MM.1S (cell line): ENCODE measurements around the gene AFAP1.

Experiments used
- DNase-seq: peaks from one replicate; pipeline ENCODE4 v3.0.0-alpha.2; 2015
- H2AFZ ChIP-seq: fragments of 300-600 bp; sonication (generic); 2 replicates; pipeline ENCODE4 v1.6.0; 2016; ENCODE audit warnings: antibody characterized with exemption, low read length
- H3F3A ChIP-seq: fragments of 300-600 bp; sonication (generic); 2 replicates; pipeline ENCODE4 v1.6.1; 2016; ENCODE audit warnings: mild to moderate bottlenecking, antibody characterized with exemption, low read length, moderate library complexity, mixed read lengths; ENCODE audit not compliant: insufficient read depth
- H3K27ac ChIP-seq: fragments of 300-600 bp; sonication (generic); 2 replicates; pipeline ENCODE4 v1.5.1; 2016; ENCODE audit warnings: mild to moderate bottlenecking, low read length
- H3K27me3 ChIP-seq: fragments of 300-600 bp; sonication (generic); replicated peaks from 2 replicates; pipeline ENCODE4 v1.6.0; 2016; ENCODE audit warnings: low read length; ENCODE audit not compliant: insufficient read depth
- H3K36me3 ChIP-seq: fragments of 300-600 bp; sonication (generic); replicated peaks from 2 replicates; pipeline ENCODE4 v1.6.1; 2016; ENCODE audit warnings: mild to moderate bottlenecking, low read length, mixed read lengths; ENCODE audit not compliant: insufficient read depth
- H3K4me1 ChIP-seq: fragments of 300-600 bp; sonication (generic); 2 replicates; pipeline ENCODE4 v1.6.1; 2016; ENCODE audit warnings: low read length, mixed read lengths
- H3K4me2 ChIP-seq: fragments of 300-600 bp; sonication (generic); 2 replicates; pipeline ENCODE4 v1.6.0; 2016; ENCODE audit warnings: low read depth, low read length
- H3K4me3 ChIP-seq: fragments of 300-600 bp; sonication (generic); 2 replicates; pipeline ENCODE4 v1.5.1; 2016; ENCODE audit warnings: low read length, mixed read lengths
- H3K79me2 ChIP-seq: fragments of 300-600 bp; sonication (generic); 2 replicates; pipeline ENCODE4 v1.6.1; 2016; ENCODE audit warnings: mixed run types, low read length, mixed read lengths
- H3K9ac ChIP-seq: fragments of 300-600 bp; sonication (generic); 2 replicates; pipeline ENCODE4 v1.6.1; 2016; ENCODE audit warnings: low read length, mixed read lengths
- H3K9me2 ChIP-seq: fragments of 300-600 bp; sonication (generic); replicated peaks from 2 replicates; pipeline ENCODE4 v1.6.1; 2016; ENCODE audit warnings: mild to moderate bottlenecking, low read length, mixed read lengths; ENCODE audit not compliant: insufficient read depth
- H3K9me3 ChIP-seq: fragments of 300-600 bp; sonication (generic); replicated peaks from 2 replicates; pipeline ENCODE4 v1.6.1; 2016; ENCODE audit warnings: mild to moderate bottlenecking, low read length, mixed read lengths; ENCODE audit not compliant: insufficient read depth
- H4K20me1 ChIP-seq: fragments of 300-600 bp; sonication (generic); 2 replicates; pipeline ENCODE4 v1.6.1; 2016; ENCODE audit warnings: mild to moderate bottlenecking, low read length, moderate library complexity, mixed read lengths; ENCODE audit not compliant: insufficient read depth
- EZH2 ChIP-seq: fragments of 300-600 bp; sonication (generic); optimal IDR thresholded peaks from 2 replicates; pipeline ENCODE3; 2017; ENCODE audit warnings: low read depth, mild to moderate bottlenecking, antibody characterized with exemption, low read length, mixed read lengths
- EZH2phosphoT487 ChIP-seq: fragments of 300-600 bp; sonication (generic); IDR thresholded peaks from 2 replicates; pipeline ENCODE4 v1.6.1; 2018; ENCODE audit warnings: antibody characterized with exemption, low read length
- TF ChIP-seq, protein P1 (sequence below): fragments of 300-600 bp; sonication (generic); IDR thresholded peaks from 2 replicates; pipeline ENCODE4 v1.5.1; 2016; ENCODE audit warnings: antibody characterized with exemption, low read length, mixed read lengths

AFAP1 gene

DNA sequence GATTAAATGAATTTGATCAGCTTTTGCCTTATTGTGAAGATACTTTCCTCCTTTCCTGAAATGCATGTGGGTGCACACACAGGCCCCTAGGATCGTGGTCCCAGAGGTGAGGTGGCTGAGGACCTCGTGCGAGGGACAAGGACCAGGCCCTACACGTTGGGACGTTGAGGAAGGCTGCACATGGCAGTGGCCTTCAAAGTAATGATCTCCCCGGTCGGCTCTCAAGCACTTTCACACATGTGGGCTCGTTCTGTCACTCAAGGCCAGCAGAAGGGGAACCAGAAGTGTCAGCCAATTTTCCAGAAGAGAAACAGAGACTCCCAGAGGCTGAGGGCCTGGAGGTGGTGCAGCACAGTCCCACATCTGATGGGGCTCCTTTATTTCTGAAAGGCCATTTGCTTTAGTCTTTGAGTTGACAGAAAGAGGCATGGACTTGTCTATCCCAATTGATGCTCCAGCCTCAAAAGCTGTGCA lies 196.8 kb downstream of the AFAP1 start:
- no peak overlapping the region for H2AFZ ChIP-seq
- no peak overlapping the region for H3K4me3 ChIP-seq
- H3K27ac ChIP-seq: no peak overlapping the region
- no peaks in the 10 kb centered on the region for H4K20me1 ChIP-seq
- DNase-seq: no peak
- H3F3A ChIP-seq: no peaks in the 10 kb centered on the region
- no peaks in the 10 kb centered on the region for H3K9me2 ChIP-seq
- no peaks in the 10 kb centered on the region for H3K9me3 ChIP-seq
- no peaks in the 10 kb centered on the region for H3K36me3 ChIP-seq
- TF ChIP-seq EZH2phosphoT487: no peak
- no peak for TF ChIP-seq EZH2
- TF ChIP-seq, protein P1, sequence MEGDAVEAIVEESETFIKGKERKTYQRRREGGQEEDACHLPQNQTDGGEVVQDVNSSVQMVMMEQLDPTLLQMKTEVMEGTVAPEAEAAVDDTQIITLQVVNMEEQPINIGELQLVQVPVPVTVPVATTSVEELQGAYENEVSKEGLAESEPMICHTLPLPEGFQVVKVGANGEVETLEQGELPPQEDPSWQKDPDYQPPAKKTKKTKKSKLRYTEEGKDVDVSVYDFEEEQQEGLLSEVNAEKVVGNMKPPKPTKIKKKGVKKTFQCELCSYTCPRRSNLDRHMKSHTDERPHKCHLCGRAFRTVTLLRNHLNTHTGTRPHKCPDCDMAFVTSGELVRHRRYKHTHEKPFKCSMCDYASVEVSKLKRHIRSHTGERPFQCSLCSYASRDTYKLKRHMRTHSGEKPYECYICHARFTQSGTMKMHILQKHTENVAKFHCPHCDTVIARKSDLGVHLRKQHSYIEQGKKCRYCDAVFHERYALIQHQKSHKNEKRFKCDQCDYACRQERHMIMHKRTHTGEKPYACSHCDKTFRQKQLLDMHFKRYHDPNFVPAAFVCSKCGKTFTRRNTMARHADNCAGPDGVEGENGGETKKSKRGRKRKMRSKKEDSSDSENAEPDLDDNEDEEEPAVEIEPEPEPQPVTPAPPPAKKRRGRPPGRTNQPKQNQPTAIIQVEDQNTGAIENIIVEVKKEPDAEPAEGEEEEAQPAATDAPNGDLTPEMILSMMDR: no peak
- no peak overlapping the region for H3K4me2 ChIP-seq
- H3K79me2 ChIP-seq: no peaks in the 10 kb centered on the region
- H3K4me1 ChIP-seq: peaks cover 8% of the 10 kb centered on the region
- H3K27me3 ChIP-seq: peaks cover 71% of the 10 kb centered on the region
- H3K9ac ChIP-seq: no peak overlapping the region

DNA sequence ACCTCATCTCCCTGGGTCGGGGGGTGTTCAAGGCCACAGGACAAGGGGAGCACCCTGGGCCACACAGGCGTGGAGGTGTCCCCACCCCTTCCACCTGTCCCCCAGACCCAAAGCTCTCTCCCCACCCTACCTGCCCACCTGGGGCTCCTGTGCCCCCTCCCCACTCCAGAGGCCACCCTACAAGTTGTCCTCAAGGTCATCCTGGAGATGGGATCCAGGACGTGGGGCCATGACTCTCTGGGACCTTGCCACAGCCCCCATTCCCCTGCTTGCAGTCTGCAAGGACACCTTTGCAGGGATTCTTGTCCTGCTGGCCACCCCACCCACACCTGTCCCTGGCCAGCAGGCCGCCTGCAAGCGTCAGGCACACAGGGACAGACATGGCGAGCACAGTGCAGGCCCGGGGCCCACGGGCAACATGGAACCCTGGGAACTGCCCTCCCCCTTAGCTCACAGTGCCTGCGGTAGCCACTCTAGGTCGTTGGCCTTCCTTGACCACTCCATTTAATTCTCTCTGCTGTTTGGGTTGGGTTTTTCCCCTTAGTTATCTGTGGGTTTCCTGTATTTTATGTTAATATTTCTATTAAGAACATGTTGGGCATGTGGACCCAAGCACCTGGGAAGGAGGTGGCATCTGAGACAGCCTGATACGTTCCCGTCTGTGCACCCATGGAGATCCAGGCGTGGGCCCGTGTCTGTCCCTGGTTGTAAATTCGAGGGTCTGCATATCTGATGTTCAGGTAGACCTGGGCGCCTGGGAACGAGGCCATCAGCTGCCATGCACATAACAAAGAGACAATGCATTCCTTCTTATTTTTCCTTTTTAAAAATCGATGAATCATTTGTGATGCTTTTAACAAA lies 197.5 kb downstream of the AFAP1 start:
- H3K36me3 ChIP-seq: no peaks in the 10 kb centered on the region
- H3K4me3 ChIP-seq: no peak overlapping the region
- no peaks in the 10 kb centered on the region for H3K9me2 ChIP-seq
- no peaks in the 10 kb centered on the region for H3K9me3 ChIP-seq
- H4K20me1 ChIP-seq: no peaks in the 10 kb centered on the region
- H3K27ac ChIP-seq: no peak overlapping the region
- H3K4me2 ChIP-seq: no peak overlapping the region
- no peaks in the 10 kb centered on the region for H3K79me2 ChIP-seq
- TF ChIP-seq, protein P1: no peak
- TF ChIP-seq EZH2phosphoT487 (no peak), EZH2 (no peak)
- no peaks in the 10 kb centered on the region for H3F3A ChIP-seq
- no peak for DNase-seq
- H2AFZ ChIP-seq: no peak overlapping the region
- peaks cover 8% of the 10 kb centered on the region for H3K4me1 ChIP-seq
- H3K9ac ChIP-seq: no peak overlapping the region
- peaks cover 71% of the 10 kb centered on the region for H3K27me3 ChIP-seq

DNA sequence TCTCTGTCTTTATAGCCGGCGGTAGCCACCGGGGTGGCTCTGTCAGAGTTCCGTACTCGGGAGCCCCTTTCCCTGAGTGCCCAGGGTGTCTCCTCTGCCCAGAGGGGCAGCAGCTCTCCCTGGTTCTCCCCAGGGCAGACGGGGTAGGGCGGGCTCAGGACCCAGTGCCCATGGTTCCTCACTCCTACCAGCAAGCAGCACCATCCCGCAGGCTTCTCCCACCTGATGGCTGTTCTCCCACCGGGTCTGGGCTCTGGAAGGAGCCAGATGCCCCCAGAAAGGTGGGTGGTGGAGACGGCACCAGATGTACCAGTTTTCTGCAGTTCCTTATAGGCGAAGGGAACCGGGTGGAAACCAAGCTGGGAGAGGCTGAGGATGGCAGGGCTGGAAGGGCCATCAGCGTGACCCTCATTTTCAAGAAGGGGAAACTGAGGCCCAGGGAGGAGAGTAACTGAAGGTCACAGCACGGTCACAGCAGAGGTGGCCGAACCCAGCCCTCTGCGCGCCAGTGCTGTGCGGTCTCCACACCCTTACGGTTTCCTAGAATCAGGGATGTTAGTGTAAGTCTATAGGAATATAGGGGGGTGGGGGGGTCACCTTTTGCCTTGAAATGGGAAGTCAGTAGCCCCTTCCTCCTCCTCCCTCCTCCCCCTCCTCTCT lies 198.7 kb downstream of the AFAP1 start:
- TF ChIP-seq, protein P1: no peak
- TF ChIP-seq EZH2phosphoT487: no peak
- no peak for TF ChIP-seq EZH2
- H3K9ac ChIP-seq: no peak overlapping the region

More for the DNA sequence above, 198.7 kb downstream of the AFAP1 start:
- no peaks in the 10 kb centered on the region for H3K36me3 ChIP-seq
- no peaks in the 10 kb centered on the region for H3F3A ChIP-seq
- H3K27ac ChIP-seq: no peak overlapping the region
- no peaks in the 10 kb centered on the region for H4K20me1 ChIP-seq
- H3K9me3 ChIP-seq: no peaks in the 10 kb centered on the region
- H3K9me2 ChIP-seq: no peaks in the 10 kb centered on the region
- H2AFZ ChIP-seq: no peak overlapping the region
- H3K27me3 ChIP-seq: peaks cover 74% of the 10 kb centered on the region
- no peaks in the 10 kb centered on the region for H3K79me2 ChIP-seq
- no peak for DNase-seq
- H3K4me2 ChIP-seq: no peak overlapping the region
- H3K4me3 ChIP-seq: no peak overlapping the region
- peaks cover 8% of the 10 kb centered on the region for H3K4me1 ChIP-seq
